Adrenal gland (tissue), 5 donors: Measurements from ENCODE around the gene CDKN2B.

Source experiments
- POLR2A ChIP-seq, 2 donors: fragments of 450-650 bp; IDR thresholded peaks; one replicate each; pipeline ENCODE4 v1.6.1; 2017; ENCODE audit warnings: antibody characterized with exemption in 2 of 2, mild to moderate bottlenecking in 2 of 2, moderate library complexity in 1 of 2
- TF ChIP-seq, protein P1 (sequence below), 6 experiments: fragments of 450-650 bp in 4 of 6; fragments of 200-600 bp in 2 of 6; sonication (generic) in 1 of 6; IDR thresholded peaks; 1 replicate in 5 of 6; 2 replicates in 1 of 6; pipeline versions ENCODE4 v1.5.1 to v1.8.0; 2016 to 2021; ENCODE audit warnings: antibody characterized with exemption in 6 of 6, mild to moderate bottlenecking in 2 of 6, moderate library complexity in 1 of 6
- donor health status: DM: no; HTN: no; CAD: no.

GRCh38 chr9:21969951-21970799 lies 38.9 kb downstream of the CDKN2B start:
- no peak for TF ChIP-seq POLR2A (IDR thresholded peaks at IDR 0.05)
- TF ChIP-seq, protein P1, sequence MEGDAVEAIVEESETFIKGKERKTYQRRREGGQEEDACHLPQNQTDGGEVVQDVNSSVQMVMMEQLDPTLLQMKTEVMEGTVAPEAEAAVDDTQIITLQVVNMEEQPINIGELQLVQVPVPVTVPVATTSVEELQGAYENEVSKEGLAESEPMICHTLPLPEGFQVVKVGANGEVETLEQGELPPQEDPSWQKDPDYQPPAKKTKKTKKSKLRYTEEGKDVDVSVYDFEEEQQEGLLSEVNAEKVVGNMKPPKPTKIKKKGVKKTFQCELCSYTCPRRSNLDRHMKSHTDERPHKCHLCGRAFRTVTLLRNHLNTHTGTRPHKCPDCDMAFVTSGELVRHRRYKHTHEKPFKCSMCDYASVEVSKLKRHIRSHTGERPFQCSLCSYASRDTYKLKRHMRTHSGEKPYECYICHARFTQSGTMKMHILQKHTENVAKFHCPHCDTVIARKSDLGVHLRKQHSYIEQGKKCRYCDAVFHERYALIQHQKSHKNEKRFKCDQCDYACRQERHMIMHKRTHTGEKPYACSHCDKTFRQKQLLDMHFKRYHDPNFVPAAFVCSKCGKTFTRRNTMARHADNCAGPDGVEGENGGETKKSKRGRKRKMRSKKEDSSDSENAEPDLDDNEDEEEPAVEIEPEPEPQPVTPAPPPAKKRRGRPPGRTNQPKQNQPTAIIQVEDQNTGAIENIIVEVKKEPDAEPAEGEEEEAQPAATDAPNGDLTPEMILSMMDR (IDR thresholded peaks at IDR 0.05): no peak
